ENCODE measurements around the gene ACTR1A.

The ACTR1A gene

GRCh38 chr10:102434394-102435132 is 67.9 kb downstream of the ACTR1A start:
- TF ChIP-seq CTCF (IDR thresholded peaks at IDR 0.05; ENCODE audit: borderline replicate concordance, insufficient read depth, low read depth, low read length): no peak
- no peak overlapping the region for H3K4me3 ChIP-seq (ENCODE audit: low read depth, low read length)

GRCh38 chr10:102433619-102434046 is 68.9 kb downstream of the ACTR1A start:
- H3K4me3 ChIP-seq (ENCODE audit: low read depth, low read length): no peak overlapping the region
- TF ChIP-seq CTCF (IDR thresholded peaks at IDR 0.05; ENCODE audit: borderline replicate concordance, insufficient read depth, low read depth, low read length): no peak

GRCh38 chr10:102432162-102432950 is 70.2 kb downstream of the ACTR1A start, which contains the start of gene CUEDC2:
Gene CUEDC2, minus strand, starts transcription at chr10:102432574. Its CDS starts 7,386 bp downstream, at chr10:102425188.
- H3K4me3 ChIP-seq (ENCODE audit: low read depth, low read length): peak within 1 kb of the TSS; percentile 83
- no peak for TF ChIP-seq CTCF (IDR thresholded peaks at IDR 0.05; ENCODE audit: borderline replicate concordance, insufficient read depth, low read depth, low read length)

GRCh38 chr10:102431452-102432124 is 70.9 kb downstream of the ACTR1A start:
- H3K4me3 ChIP-seq (ENCODE audit: low read depth, low read length): peak overlapping the region; percentile 83
- no peak for TF ChIP-seq CTCF (IDR thresholded peaks at IDR 0.05; ENCODE audit: borderline replicate concordance, insufficient read depth, low read depth, low read length)

- no peak overlapping the region for H3K4me3 ChIP-seq (ENCODE audit: low read depth, low read length)
- TF ChIP-seq CTCF (IDR thresholded peaks at IDR 0.05; ENCODE audit: borderline replicate concordance, insufficient read depth, low read depth, low read length): no peak
Measured at GRCh38 chr10:102429468-102429867, 73.0 kb downstream of the ACTR1A start.
